GM21737 (cell line): ENCODE data around the gene RALGAPB.

Source experiments
- ATAC-seq: cut with Tn5 transposase; IDR thresholded peaks from one replicate; pipeline ENCODE4 v1.9.1; 2021; ENCODE audit warnings: mild to moderate bottlenecking, moderate library complexity; ENCODE audit not compliant: unreplicated experiment

Gene RALGAPB

GRCh38 chr20:38543014-38543906, 70.6 kb downstream of the RALGAPB start:
- no peak for ATAC-seq

GRCh38 chr20:38545771-38546170, 73.1 kb downstream of the RALGAPB start:
- ATAC-seq, result no peak

DNA sequence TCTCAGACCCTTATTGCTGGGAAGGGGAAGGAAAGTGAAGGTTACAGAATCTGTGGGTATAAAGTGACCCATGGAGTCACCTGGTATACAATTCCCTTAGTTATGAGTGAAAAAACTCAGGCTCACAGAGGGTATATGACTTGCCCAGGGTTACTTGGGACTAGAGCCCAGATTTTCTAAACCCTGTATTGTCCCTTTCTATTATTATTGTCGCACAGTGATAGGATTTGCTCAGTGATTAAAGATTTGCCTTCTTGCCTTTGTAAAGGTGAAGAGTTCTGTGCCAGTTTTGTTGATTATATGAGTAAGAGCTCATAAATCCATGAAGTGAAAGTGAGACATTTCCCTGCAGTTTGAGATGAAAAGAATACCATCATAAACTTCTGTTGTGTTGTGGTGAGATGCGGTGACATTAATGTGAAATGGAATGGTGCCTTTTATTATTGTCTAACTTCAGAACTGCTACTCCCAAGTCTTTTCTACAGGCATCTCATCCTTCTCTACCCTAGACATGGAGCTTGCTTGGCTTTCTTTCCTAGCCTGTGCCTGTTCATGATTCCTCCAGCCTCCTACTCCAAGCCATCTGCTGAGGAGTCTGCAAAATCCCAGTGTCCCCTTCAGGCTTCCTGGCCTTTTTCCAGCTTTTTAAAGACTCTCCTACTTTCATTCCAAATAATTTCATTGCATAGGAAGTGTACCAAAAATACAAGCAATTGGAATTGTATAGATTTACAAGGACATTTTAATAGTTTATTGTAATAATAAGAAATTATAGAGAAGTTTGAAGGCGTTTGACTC, 74.8 kb downstream of the RALGAPB start:
- no peak for ATAC-seq

DNA sequence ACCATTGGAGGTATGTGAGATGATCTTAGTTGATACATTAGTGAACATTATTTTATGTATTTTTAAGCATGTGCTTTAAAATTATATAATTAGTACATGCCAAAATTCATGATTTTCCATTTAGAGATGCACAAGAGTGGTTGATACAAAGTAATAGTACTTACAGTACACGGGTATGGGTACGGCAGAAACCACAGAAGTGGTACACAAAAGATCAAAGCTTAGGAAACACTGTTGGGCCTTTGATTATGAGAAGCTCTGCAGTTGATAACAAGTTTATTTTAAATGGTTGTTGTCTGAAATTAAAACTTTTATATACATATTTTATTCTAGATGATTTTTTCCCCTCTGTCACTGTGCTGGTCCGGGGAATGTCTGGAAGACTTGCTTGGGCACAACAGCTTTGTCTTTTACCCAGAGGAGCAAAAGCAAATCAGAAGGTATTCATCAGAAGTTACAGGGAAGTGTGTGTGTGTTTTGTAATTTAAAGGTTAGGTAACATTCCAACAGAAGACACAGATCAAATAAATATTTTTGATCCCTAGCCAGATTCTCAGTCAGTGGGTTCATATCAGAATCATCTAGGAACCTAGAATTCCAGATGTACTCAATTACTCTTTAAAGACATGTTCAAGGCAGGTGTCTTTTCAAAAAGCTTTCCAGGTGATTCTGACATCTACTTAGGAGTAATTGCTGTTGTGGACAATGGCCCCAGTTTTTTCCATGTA, 75.9 kb downstream of the RALGAPB start:
- no peak for ATAC-seq

DNA sequence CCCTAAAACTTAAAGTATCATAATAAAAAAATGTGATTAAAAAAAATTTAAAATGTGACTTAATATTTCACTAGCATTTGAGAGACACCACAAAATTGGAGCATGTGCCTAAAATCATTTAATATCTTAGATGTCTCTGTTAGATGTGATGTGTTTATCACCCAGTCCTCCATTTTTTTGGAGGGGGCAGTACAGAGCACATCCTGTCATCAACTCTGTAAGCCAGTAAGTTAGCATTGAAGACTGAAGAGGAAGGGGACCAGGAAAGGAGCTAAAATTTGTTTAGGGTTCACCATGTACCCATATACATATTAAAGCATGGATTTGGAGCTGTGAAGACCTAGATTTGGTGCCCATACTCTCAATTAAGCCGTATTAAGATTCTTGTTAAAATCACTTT, 77.6 kb downstream of the RALGAPB start:
- ATAC-seq, result no peak

DNA sequence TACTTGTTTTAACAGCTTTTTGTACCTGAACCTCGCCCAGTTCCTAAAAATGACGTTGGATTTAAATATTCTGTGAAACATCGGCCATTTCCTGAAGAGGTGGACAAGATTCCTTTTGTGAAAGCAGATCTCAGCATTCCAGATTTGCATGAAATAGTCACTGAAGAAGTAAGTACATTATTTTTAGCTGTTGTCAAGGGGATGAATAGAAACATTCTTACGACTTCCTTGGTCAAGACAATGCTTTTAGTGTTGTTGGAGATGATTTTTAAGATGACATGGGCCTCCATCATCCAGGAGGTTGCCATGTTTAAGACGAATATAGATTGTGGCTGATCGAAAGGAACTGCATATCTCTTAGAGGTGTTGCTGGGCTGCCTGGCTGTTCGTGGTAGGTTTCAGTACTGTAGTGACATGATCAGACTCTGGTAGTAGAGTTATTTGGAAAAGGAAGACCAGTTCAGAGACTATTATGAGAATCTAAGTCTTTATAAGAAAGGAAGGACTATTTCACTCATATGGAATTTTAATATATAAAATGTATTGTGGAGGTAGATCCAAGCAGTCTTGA, 78.5 kb downstream of the RALGAPB start:
- ATAC-seq, result no peak

GRCh38 chr20:38554986-38555385, 82.3 kb downstream of the RALGAPB start:
- no peak for ATAC-seq

DNA sequence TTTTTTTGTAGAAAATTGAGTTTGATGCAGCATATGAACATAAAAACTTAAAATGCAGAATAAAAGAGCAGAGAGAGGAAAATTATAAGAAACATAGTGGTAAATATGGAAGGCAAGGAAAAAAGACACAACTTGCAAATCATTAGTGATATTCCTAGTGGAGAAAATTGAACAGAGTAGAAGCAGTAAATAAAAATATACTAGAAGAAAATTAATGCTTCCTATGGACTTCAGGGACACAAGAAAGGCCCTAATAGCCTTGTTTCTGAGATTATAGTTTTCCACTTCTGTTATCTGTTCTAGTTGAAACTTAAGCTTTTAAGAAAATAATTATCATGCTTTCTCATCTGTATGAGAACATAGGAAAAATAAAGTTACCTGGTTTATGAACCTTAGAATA, 82.8 kb downstream of the RALGAPB start:
- ATAC-seq, result no peak

- ATAC-seq, result no peak
These were observed 84.5 kb downstream of the RALGAPB start for GRCh38 chr20:38557174-38557573.

DNA sequence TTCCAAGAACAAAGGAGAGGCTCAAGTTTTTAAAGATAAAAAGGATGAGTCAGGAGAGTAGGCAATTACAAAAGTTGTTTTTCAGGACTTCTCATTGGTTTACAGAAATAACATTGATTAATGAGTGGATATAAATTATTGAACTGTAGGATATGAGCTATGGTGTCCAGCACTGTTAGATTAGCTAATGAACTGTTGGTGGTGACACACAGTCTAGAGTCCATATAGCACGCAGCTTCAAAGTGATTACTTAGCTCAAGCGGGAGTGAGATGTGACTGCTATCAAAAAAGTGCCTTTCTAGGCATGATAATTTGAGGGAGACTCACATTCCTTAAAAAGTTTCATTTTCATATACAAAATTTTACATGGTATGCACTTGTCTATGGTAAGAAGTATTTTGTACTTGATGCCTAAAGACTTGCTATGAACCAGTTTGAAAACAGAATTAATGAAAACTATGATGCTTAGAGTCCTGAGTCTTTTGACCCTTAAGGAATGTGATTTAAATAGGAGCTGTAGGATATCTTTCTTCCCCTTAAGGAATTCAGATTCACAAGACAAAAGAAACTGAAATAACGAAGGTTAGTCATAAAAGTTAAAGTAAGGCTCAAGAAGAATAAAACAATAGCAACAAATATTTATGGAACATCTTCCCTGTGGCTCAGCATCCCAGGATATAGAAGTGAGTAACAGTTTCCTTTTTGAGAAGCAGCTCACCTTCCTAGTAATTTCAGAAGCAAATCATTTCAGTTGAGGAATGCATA, 86.1 kb downstream of the RALGAPB start:
- no peak for ATAC-seq

GRCh38 chr20:38559764-38560163, 87.1 kb downstream of the RALGAPB start:
- ATAC-seq, result no peak

DNA sequence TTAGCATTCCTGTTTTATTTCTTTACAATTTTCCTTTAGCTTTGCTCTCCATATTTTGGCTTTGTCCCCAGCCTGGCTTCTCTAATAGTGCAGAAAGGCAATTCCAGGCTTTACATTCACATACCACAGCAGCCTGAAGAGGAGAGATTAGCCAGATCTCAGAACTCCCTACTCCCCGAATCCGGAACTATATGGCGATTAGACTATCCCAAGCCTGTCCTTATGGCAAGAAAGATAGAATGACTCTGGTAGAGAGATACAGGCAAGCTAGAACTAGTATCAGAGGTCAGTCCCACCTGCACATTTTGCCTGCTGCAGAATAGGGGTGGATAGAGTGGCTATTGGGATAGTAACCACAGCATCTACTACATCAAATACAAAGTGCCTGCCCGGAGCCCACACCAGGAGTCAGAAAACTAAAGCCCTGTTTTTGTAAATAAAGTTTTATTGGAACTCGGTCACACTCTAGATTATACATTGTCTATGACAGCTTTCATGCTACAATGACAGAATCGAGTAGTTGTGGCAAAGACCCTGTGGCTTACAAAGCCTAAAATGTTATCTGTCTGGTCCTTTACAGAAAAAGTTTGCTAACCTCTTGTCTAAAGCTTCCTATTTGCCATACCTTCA, 91.3 kb downstream of the RALGAPB start:
- ATAC-seq, result no peak

- no peak for ATAC-seq
These were observed 92.0 kb downstream of the RALGAPB start for GRCh38 chr20:38564680-38565079.

DNA sequence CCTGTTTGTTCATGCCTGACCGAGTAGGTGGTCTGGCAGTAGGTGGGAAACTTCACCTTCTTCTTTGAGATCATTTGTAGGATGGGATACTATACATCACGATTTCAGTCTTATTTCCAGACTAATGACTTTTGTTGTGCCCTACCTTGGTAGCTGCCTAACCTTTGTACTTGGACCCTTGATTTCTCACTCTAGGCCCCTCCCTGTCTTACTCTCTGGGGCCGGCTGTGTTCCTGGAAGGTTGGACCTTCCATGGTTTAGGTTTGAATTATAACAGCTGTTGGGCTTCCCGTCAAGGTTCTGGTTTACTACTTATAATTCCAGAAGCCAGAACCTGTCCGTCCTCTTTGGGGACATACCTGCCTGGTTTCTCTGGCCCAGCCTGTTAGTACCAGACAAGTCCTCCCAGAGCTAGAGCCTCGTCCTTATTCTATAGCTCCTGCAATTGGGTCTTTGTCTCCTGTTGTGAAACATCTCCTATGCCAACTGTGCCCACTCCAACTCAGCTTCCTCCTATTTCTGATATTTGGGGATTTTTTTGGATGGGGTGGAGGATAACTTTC, 93.5 kb downstream of the RALGAPB start:
- ATAC-seq, result no peak

GRCh38 chr20:38569747-38570525, 97.3 kb downstream of the RALGAPB start:
- no peak for ATAC-seq

DNA sequence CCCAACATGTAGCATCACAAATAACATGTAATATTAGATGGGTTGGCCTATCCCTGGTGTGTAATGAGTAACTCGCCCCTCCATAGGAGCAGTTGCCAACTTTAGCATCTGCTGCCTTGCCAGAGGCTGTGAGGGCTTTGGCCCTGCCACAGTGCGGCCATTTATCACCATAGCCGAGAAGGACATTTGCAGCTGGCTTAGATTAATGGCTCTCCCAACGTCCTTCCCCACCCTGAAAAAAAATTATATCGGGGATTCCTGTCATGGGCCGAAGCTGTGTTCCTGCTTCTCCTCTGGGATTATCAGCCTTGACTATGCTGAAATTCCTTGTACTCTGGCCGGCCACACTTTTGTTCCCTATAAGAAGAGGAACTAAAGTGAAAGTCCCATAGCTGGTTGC, 100.8 kb downstream of the RALGAPB start:
- ATAC-seq, result no peak

DNA sequence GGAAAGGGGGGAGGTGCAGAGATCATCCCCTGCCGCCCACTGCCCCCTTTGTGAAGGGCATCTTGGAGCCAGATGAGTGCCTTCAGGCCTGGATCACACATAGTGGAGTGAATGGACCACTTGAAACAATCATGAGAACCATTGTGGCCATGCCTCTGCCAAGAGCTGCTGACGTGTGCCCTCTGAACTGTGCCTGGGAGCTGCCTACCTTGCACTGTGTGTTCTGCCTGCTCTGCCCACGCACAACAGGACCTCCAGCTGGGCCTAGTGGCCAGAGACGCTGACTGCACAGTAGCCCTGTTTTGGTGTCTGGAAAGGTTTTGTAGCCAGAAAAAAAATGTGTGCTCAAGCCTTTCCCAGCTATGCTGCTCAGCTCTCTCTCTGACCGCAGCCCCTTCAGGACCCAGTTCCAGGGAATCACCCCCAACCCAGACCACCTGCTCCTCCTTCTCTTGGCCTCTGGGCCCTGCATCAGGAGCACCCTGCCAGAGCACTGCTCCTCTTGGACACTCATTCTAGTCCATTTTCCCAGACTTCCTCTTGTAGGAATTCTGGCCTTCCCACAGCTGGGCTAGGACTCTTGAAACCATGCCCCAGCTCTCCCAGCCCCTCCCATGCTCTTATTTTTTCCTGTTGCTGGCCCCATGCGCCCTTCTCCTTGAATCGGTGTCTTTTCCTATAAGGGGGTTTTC, 106.7 kb downstream of the RALGAPB start:
- no peak for ATAC-seq

DNA sequence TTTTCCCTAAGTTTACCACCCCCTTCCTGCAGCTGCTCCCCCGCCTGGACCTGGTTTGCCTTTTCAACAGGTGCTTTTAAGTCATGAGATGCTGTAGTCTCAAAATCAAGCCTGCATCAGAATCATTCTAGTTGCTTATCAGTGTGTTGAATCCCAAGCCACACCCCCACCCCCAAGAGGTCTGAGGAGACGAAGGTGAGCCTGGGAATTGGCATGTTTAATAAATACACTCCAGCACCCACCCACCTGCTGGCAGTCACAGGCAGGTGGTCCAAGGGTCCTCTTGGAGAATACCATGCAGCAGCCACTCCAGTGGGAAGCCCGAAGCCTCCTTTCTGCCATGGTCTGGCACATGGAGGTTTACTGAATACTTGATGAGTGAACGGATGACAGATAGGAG, 107.3 kb downstream of the RALGAPB start:
- ATAC-seq, result no peak
